ENCODE data around the gene PCP2. TPM values are rescaled to one million over a fixed set of nuclear protein-coding genes. Genes with fewer than 3 reads are reported as not detected.
A peak's percentile ranks its signal among the peaks of the same experiment; 100 is the strongest.

The PCP2 gene
- total and polyA plus RNA-seq, 2 donors from 2014 or later, result 6.1 to 8.9 TPM

GRCh38 chr19:7661744-7662538, 28.4 kb upstream of the PCP2 start:
- H3K4me3 ChIP-seq (ENCODE audit: low read length in 3 of 3), result no peak overlapping the region
- H3K27ac ChIP-seq (ENCODE audit: low read depth in 2 of 2, low read length in 2 of 2), result no peak overlapping the region
- H3K36me3 ChIP-seq (ENCODE audit: control insufficient read depth in 2 of 3, insufficient read depth in 3 of 3, low read length in 3 of 3), result no peaks in the 10 kb centered on the region
- no peaks in the 10 kb centered on the region for H3K27me3 ChIP-seq (ENCODE audit: control insufficient read depth, insufficient read depth, low read length)
- no peaks in the 10 kb centered on the region for H3K9me3 ChIP-seq (ENCODE audit: control insufficient read depth in 2 of 3, insufficient read depth in 1 of 3, low read length in 3 of 3)
- H3K9ac ChIP-seq (ENCODE audit: low read length in 3 of 3), result no peak overlapping the region
- FAIRE-seq (no peak), DNase-seq (no peak)
- no peaks in the 10 kb centered on the region for H3K4me1 ChIP-seq (ENCODE audit: control insufficient read depth in 2 of 3, insufficient read depth in 2 of 3, low read depth in 1 of 3, low read length in 3 of 3)
- no peak for TF ChIP-seq CTCF (IDR thresholded peaks at IDR 0.05; ENCODE audit: borderline replicate concordance, extremely low read depth, insufficient read depth)
- intact Hi-C loops (cut with DNase I), result no loop called here

- Histone ChIP-seq H3K9me3 (ENCODE audit: control insufficient read depth in 2 of 3, insufficient read depth in 1 of 3, low read length in 3 of 3) (no peaks in the 10 kb centered on the region), H3K27me3 (ENCODE audit: control insufficient read depth, insufficient read depth, low read length) (no peaks in the 10 kb centered on the region), H3K27ac (ENCODE audit: low read depth in 2 of 2, low read length in 2 of 2) (no peak overlapping the region), H3K4me1 (ENCODE audit: control insufficient read depth in 2 of 3, insufficient read depth in 2 of 3, low read depth in 1 of 3, low read length in 3 of 3) (no peaks in the 10 kb centered on the region), H3K9ac (ENCODE audit: low read length in 3 of 3) (no peak overlapping the region), H3K36me3 (ENCODE audit: control insufficient read depth in 2 of 3, insufficient read depth in 3 of 3, low read length in 3 of 3) (no peaks in the 10 kb centered on the region), H3K4me3 (ENCODE audit: low read length in 3 of 3) (no peak overlapping the region)
- FAIRE-seq (no peak), DNase-seq (peak in 1 of 5 donors; percentile 33)
- intact Hi-C loops (cut with DNase I), result no loop called here
- no peak for TF ChIP-seq CTCF (IDR thresholded peaks at IDR 0.05; ENCODE audit: borderline replicate concordance, extremely low read depth, insufficient read depth)
Observed at GRCh38 chr19:7658219-7658686, 24.7 kb upstream of the PCP2 start.

GRCh38 chr19:7657131-7657751, 23.7 kb upstream of the PCP2 start:
- no peaks in the 10 kb centered on the region for H3K9me3 ChIP-seq (ENCODE audit: control insufficient read depth in 2 of 3, insufficient read depth in 1 of 3, low read length in 3 of 3)
- H3K9ac ChIP-seq (ENCODE audit: low read length in 3 of 3), result no peak overlapping the region
- H3K27ac ChIP-seq (ENCODE audit: low read depth in 2 of 2, low read length in 2 of 2), result no peak overlapping the region
- no peak overlapping the region for H3K4me3 ChIP-seq (ENCODE audit: low read length in 3 of 3)
- intact Hi-C loops (cut with DNase I), result no loop called here
- DNase-seq (no peak), FAIRE-seq (no peak)
- H3K4me1 ChIP-seq (ENCODE audit: control insufficient read depth in 2 of 3, insufficient read depth in 2 of 3, low read depth in 1 of 3, low read length in 3 of 3), result peaks cover 0 to under 1% (median 0%) of the 10 kb centered on the region in 3 donors
- TF ChIP-seq CTCF (IDR thresholded peaks at IDR 0.05; ENCODE audit: borderline replicate concordance, extremely low read depth, insufficient read depth), result no peak
- no peaks in the 10 kb centered on the region for H3K27me3 ChIP-seq (ENCODE audit: control insufficient read depth, insufficient read depth, low read length)
- H3K36me3 ChIP-seq (ENCODE audit: control insufficient read depth in 2 of 3, insufficient read depth in 3 of 3, low read length in 3 of 3), result no peaks in the 10 kb centered on the region
